HepG2 (cell line): Measurements from ENCODE around the gene GPD1. TPM values are rescaled to one million over a fixed set of nuclear protein-coding genes. Genes with fewer than 3 reads are reported as not detected.

Source experiments
- ATAC-seq: fragments of 200-7000 bp; cut with Tn5 transposase; 3 replicates; pipeline ENCODE4 v1.9.1; 2020; ENCODE audit warnings: mild to moderate bottlenecking, moderate library complexity
- BruUV-seq: library from RNA; stranded (reverse); fragments of 400-500 nt; replicated peaks from 2 replicates; lab custom pipeline; 2021; lab: Mats Ljungman, UMichigan
- CTCF ChIA-PET: fragments of 300-600 bp; formaldehyde crosslinking; extraction: SDS; loops from one replicate; lab custom pipeline; 2021; ENCODE audit warnings: low total read pairs, inconsistent platforms, low intra/inter-chr PET ratio; lab: Yijun Ruan, JAX
- POLR2A ChIA-PET: fragments of 350-600 bp; sonication (Branson Sonifier 250); formaldehyde crosslinking; loops from one replicate; lab custom pipeline; 2020; ENCODE audit warnings: antibody characterized with exemption, inconsistent platforms; lab: Yijun Ruan, JAX
- DNase-seq: peaks from one replicate; pipeline ENCODE4 v3.0.0-alpha.2; 2015; ENCODE audit warnings: low spot score
- FAIRE-seq: peaks from 3 replicates; lab custom pipeline; 2011; peaks lifted over from hg19 to GRCh38; lab: Jason Lieb, UNC
- H2AFZ ChIP-seq: one replicate; pipeline ENCODE4 v1.6.1; 2011; ENCODE audit warnings: low read length, inconsistent platforms
- H3K27ac ChIP-seq: fragments of 300-600 bp; 3 replicates; pipeline ENCODE4 v1.8.0; 2011; ENCODE audit warnings: mixed run types, mild to moderate bottlenecking, mixed read lengths, low read length, inconsistent platforms; ENCODE audit not compliant: insufficient read depth; ENCODE audit errors: extremely low read length
- H3K27me3 ChIP-seq, 2 experiments: fragments of 200-600 bp in 1 of 2; 2 replicates in 1 of 2; 3 replicates in 1 of 2; pipeline versions ENCODE4 v1.6.0 to v1.8.0; 2011; ENCODE audit warnings: low read length in 2 of 2, mild to moderate bottlenecking in 2 of 2, moderate library complexity in 2 of 2, inconsistent platforms in 1 of 2; ENCODE audit not compliant: insufficient read depth in 2 of 2, control insufficient read depth in 1 of 2
- H3K36me3 ChIP-seq, 2 experiments: fragments of 200-600 bp in 1 of 2; replicated peaks in 1 of 2; 2 replicates in 1 of 2; 3 replicates in 1 of 2; pipeline versions ENCODE4 v1.5.1 to v1.8.0; 2011; ENCODE audit warnings: low read length in 2 of 2, inconsistent platforms in 1 of 2; ENCODE audit not compliant: insufficient read depth in 2 of 2, control insufficient read depth in 1 of 2
- H3K4me1 ChIP-seq: 2 replicates; pipeline ENCODE4 v1.5.1; 2012; ENCODE audit warnings: low read length, inconsistent platforms; ENCODE audit not compliant: insufficient read depth
- H3K4me2 ChIP-seq: 2 replicates; pipeline ENCODE4 v1.6.0; 2011; ENCODE audit warnings: low read depth, low read length, inconsistent platforms
- H3K4me3 ChIP-seq, 3 experiments: fragments of 200-600 bp in 1 of 3; sonication (generic), shearing (Covaris generic) in 1 of 3; replicated peaks in 1 of 3; 2 replicates each; pipeline ENCODE4 v1.5.1; 2011 to 2016; ENCODE audit warnings: low read length in 3 of 3, inconsistent platforms in 2 of 3, low read depth in 2 of 3, mild to moderate bottlenecking in 2 of 3, control low read depth in 1 of 3, mixed read lengths in 1 of 3; ENCODE audit not compliant: insufficient read depth in 1 of 3
- H3K79me2 ChIP-seq: one replicate; pipeline ENCODE4 v1.6.1; 2011; ENCODE audit warnings: low read length, inconsistent platforms; ENCODE audit not compliant: insufficient read depth
- H3K9ac ChIP-seq: 2 replicates; pipeline ENCODE4 v1.6.0; 2011; ENCODE audit warnings: mild to moderate bottlenecking, low read depth, low read length, inconsistent platforms; ENCODE audit not compliant: insufficient read depth
- H3K9me3 ChIP-seq: 2 replicates; pipeline ENCODE4 v1.5.1; 2012; ENCODE audit warnings: mild to moderate bottlenecking, low read length
- H4K20me1 ChIP-seq: 2 replicates; pipeline ENCODE4 v1.6.0; 2011; ENCODE audit warnings: inconsistent platforms, mild to moderate bottlenecking, low read length, moderate library complexity; ENCODE audit not compliant: insufficient read depth
- SMAD9 ChIP-seq: sonication (generic); formaldehyde crosslinking; IDR thresholded peaks from 2 replicates; pipeline ENCODE4 v1.5.1; 2020; ENCODE audit warnings: mild to moderate bottlenecking, missing genetic modification reagents
- ZNF17 ChIP-seq: sonication (generic); formaldehyde crosslinking; IDR thresholded peaks from 2 replicates; pipeline ENCODE4 v1.5.0; 2020; ENCODE audit warnings: mild to moderate bottlenecking, missing genetic modification reagents
- ZNF30 ChIP-seq: sonication (generic); formaldehyde crosslinking; IDR thresholded peaks from 2 replicates; pipeline ENCODE4 v1.5.0; 2020; ENCODE audit warnings: mild to moderate bottlenecking, missing genetic modification reagents
- ZNF589 ChIP-seq: sonication (generic); formaldehyde crosslinking; conservative IDR thresholded peaks from 2 replicates; pipeline ENCODE4 v1.8.0; 2022; ENCODE audit warnings: mild to moderate bottlenecking, moderate library complexity, missing genetic modification reagents
- ZNF816 ChIP-seq: sonication (generic); formaldehyde crosslinking; IDR thresholded peaks from 2 replicates; pipeline ENCODE4 v1.8.0; 2022; ENCODE audit warnings: missing genetic modification reagents, mild to moderate bottlenecking, borderline replicate concordance
- WGBS: methylation state at CpG from one replicate; pipeline ENCODE4 v1.1.6; 2017; ENCODE audit warnings: low lambda C conversion rate; 5-methylcytosine and 5-hydroxymethylcytosine counted together
- in situ Hi-C: cut with HindIII; loops from 2 replicates; pipeline ENCODE4 v1.10.0; 2017; ENCODE audit warnings: low pct_unique_long_range_greater_than_20kb; ENCODE audit not compliant: extremely low pct_ligation_motif_present
- intact Hi-C: fragments of 100-400 bp; cut with micrococcal nuclease; formaldehyde crosslinking; loops from one replicate; pipeline ENCODE4 v1.10.0; 2022; ENCODE audit not compliant: unreplicated experiment
- polyA plus RNA-seq, 8 experiments: library from polyadenylated mRNA; depleted of rRNA in 3 of 8; stranded (reverse) in 7 of 8; unstranded in 1 of 8; fragments of >200 nt; fragmentation: Illumina TruSeq in 4 of 8; extraction: Trizol in 4 of 8; gene quantifications; 2 replicates each; pipeline versions ENCODE4 v1.2.1 to v1.2.3, GENCODE V29; 2011 to 2016; ENCODE audit warnings: low read depth in 4 of 8, missing spikeins in 1 of 8, mixed read lengths in 1 of 8; ENCODE audit not compliant: insufficient read depth in 1 of 8
- total RNA-seq, 5 experiments: library from RNA; depleted of rRNA; stranded (reverse); fragments of >200 nt; fragmentation: Illumina TruSeq; extraction: Trizol; gene quantifications; 2 replicates each; pipeline ENCODE4 v1.2.3, GENCODE V29; 2016; ENCODE audit warnings: low read depth in 1 of 5
- TF ChIP-seq, protein P1 (sequence below): IDR thresholded peaks from 2 replicates; pipeline ENCODE4 v1.6.1; 2016; ENCODE audit warnings: mild to moderate bottlenecking
- TF ChIP-seq, protein P2 (sequence below): IDR thresholded peaks from 2 replicates; pipeline ENCODE4 v1.6.1; 2018; ENCODE audit warnings: missing genetic modification reagents, mild to moderate bottlenecking, missing compliant biosample characterization
- TF ChIP-seq, protein P3 (sequence below): sonication (generic); formaldehyde crosslinking; IDR thresholded peaks from 2 replicates; pipeline ENCODE4 v1.4.0; 2020; ENCODE audit warnings: missing genetic modification reagents

The GPD1 gene
- total and polyA plus RNA-seq, 2 of the 13 experiments (the other 11 are each of a cell fraction or from before 2014, with no cell fraction given) = 3.7 to 30.6 TPM

DNA sequence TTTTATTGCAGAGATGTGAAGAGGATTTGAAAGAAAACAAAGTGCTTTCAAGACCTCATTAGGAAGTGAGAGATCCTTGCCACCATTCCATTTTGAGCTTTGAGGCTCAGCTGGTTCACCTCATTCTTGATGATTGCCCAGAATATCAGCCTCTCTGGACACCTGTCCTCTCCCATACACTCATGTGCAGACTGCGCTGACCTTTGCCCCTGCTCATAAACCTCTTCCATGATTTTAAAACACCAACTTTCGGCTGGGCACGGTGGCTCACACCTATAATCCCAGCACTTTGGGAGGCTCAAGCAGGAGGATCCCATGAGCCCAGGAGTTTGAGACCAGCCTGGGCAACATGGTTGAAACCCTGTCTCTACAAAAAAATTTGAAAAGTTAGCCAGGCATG, 17.1 kb downstream of the GPD1 start:
- Histone ChIP-seq H4K20me1 (no peaks in the 10 kb centered on the region), H3K4me1 (no peaks in the 10 kb centered on the region), H3K79me2 (peaks cover 4% of the 10 kb centered on the region), H3K4me3 (no peak overlapping the region), H3K9me3 (no peaks in the 10 kb centered on the region), H3K4me2 (no peak overlapping the region), H2AFZ (no peak overlapping the region), H3K27me3 (no peaks in the 10 kb centered on the region), H3K36me3 (peaks cover 2 to 28% of the 10 kb centered on the region in 2 experiments; a peak in 3 of 5 replicates), H3K27ac (no peak overlapping the region), H3K9ac (no peak overlapping the region)
- ATAC-seq (no peak), DNase-seq (no peak), FAIRE-seq (no peak)
- CTCF ChIA-PET = no interaction called here
- 93% methylated on average over 3 of the region's 3 CpGs for WGBS
- TF ChIP-seq, protein P1, sequence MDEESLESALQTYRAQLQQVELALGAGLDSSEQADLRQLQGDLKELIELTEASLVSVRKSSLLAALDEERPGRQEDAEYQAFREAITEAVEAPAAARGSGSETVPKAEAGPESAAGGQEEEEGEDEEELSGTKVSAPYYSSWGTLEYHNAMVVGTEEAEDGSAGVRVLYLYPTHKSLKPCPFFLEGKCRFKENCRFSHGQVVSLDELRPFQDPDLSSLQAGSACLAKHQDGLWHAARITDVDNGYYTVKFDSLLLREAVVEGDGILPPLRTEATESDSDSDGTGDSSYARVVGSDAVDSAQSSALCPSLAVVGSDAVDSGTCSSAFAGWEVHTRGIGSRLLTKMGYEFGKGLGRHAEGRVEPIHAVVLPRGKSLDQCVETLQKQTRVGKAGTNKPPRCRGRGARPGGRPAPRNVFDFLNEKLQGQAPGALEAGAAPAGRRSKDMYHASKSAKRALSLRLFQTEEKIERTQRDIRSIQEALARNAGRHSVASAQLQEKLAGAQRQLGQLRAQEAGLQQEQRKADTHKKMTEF = no peak
- no peak for TF ChIP-seq SMAD9 (CRISPR knock-in tag)
- POLR2A ChIA-PET = interaction anchor here (0.9 to 1.5 kb wide), 2 partner anchors 9 to 11 kb away, joined by 4 to 6 read pairs; partner anchors contain the start of gene COX14
- BruUV-seq = no TSS peak
- in situ Hi-C loops = no loop called here
- intact Hi-C loops = no loop called here

DNA sequence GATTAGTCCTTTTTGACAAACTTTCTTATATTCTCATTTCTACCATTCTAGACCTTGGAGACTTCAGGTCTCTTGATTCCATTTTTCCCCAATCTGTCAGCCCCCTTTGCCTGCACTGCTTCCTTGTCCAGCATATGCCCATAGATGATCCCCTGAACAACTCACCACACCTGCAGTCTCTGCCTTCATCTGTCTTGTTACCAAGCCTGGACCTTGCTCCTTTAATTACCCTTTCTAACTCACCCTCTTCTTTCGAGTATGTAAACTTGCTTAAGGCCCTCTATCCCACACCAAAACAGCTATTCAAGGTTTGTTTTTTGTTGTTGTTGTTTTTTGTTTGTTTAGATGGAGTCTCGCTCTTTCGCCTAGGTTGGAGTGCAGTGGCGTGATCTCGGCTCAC, 17.8 kb downstream of the GPD1 start:
- no peak overlapping the region for H3K9ac ChIP-seq
- H3K4me2 ChIP-seq = no peak overlapping the region
- no peak overlapping the region for H2AFZ ChIP-seq
- TF ChIP-seq, protein P2, sequence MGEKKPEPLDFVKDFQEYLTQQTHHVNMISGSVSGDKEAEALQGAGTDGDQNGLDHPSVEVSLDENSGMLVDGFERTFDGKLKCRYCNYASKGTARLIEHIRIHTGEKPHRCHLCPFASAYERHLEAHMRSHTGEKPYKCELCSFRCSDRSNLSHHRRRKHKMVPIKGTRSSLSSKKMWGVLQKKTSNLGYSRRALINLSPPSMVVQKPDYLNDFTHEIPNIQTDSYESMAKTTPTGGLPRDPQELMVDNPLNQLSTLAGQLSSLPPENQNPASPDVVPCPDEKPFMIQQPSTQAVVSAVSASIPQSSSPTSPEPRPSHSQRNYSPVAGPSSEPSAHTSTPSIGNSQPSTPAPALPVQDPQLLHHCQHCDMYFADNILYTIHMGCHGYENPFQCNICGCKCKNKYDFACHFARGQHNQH (CRISPR knock-in tag) = no peak
- TF ChIP-seq ZNF816 (CRISPR knock-in tag) (no peak), ZNF589 (no peak), ZNF30 (CRISPR knock-in tag) (no peak), ZNF17 (CRISPR knock-in tag) (no peak)
- TF ChIP-seq, protein P3, sequence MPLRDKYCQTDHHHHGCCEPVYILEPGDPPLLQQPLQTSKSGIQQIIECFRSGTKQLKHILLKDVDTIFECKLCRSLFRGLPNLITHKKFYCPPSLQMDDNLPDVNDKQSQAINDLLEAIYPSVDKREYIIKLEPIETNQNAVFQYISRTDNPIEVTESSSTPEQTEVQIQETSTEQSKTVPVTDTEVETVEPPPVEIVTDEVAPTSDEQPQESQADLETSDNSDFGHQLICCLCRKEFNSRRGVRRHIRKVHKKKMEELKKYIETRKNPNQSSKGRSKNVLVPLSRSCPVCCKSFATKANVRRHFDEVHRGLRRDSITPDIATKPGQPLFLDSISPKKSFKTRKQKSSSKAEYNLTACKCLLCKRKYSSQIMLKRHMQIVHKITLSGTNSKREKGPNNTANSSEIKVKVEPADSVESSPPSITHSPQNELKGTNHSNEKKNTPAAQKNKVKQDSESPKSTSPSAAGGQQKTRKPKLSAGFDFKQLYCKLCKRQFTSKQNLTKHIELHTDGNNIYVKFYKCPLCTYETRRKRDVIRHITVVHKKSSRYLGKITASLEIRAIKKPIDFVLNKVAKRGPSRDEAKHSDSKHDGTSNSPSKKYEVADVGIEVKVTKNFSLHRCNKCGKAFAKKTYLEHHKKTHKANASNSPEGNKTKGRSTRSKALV = no peak
- ChIA-PET CTCF (no interaction called here), POLR2A (interaction anchor here (1.7 kb wide), 1 partner anchor 10 kb away, joined by 9 read pairs; the partner anchor contains the start of gene COX14)
- no peak overlapping the region for H3K4me3 ChIP-seq
- H3K27me3 ChIP-seq = no peaks in the 10 kb centered on the region
- in situ Hi-C loops (no loop called here), intact Hi-C loops (no loop called here)
- no peaks in the 10 kb centered on the region for H3K9me3 ChIP-seq
- FAIRE-seq (no peak), ATAC-seq (no peak), DNase-seq (no peak)
- no peak overlapping the region for H3K27ac ChIP-seq
- WGBS = 96% methylated on average over 5 of the region's 5 CpGs
- BruUV-seq = no TSS peak
- no peaks in the 10 kb centered on the region for H4K20me1 ChIP-seq
- H3K79me2 ChIP-seq = peaks cover 2% of the 10 kb centered on the region
- H3K4me1 ChIP-seq = no peaks in the 10 kb centered on the region
- peaks cover 2 to 23% of the 10 kb centered on the region in 2 experiments; a peak in 2 of 5 replicates for H3K36me3 ChIP-seq
